Central memory CD8-positive, alpha-beta T cell (primary cell): ENCODE results near the gene DDX1.

Source experiments
- ATAC-seq: fragments of 150-1000 bp; cut with Tn5 transposase; replicated peaks from 2 replicates; pipeline ENCODE4 v1.10.0; 2022; ENCODE audit warnings: mild to moderate bottlenecking, moderate FRiP score, moderate number of reproducible peaks; ENCODE audit not compliant: poor library complexity, severe bottlenecking; ENCODE audit errors: extremely low read depth
- DNase-seq, 2 donors: peaks; one replicate each; pipeline ENCODE4 v3.0.0; 2021; ENCODE audit warnings: low spot score in 2 of 2
- H3K27ac Mint-ChIP-seq: one replicate; pipeline ENCODE4 v1.8.0; 2022; ENCODE audit warnings: low read depth, mild to moderate bottlenecking, moderate library complexity, mixed read lengths
- H3K27me3 Mint-ChIP-seq: one replicate; pipeline ENCODE4 v1.8.0; 2022; ENCODE audit warnings: mixed read lengths
- H3K36me3 Mint-ChIP-seq: one replicate; pipeline ENCODE4 v1.8.0; 2022; ENCODE audit warnings: mild to moderate bottlenecking, moderate library complexity, mixed read lengths; ENCODE audit not compliant: insufficient read depth
- H3K4me1 Mint-ChIP-seq: one replicate; pipeline ENCODE4 v1.8.0; 2022; ENCODE audit warnings: mixed read lengths
- H3K4me3 Mint-ChIP-seq: one replicate; pipeline ENCODE4 v1.8.0; 2022; ENCODE audit warnings: mild to moderate bottlenecking, moderate library complexity, mixed read lengths
- H3K9me3 Mint-ChIP-seq: one replicate; pipeline ENCODE4 v1.8.0; 2022; ENCODE audit warnings: mixed read lengths

Gene DDX1

DNA sequence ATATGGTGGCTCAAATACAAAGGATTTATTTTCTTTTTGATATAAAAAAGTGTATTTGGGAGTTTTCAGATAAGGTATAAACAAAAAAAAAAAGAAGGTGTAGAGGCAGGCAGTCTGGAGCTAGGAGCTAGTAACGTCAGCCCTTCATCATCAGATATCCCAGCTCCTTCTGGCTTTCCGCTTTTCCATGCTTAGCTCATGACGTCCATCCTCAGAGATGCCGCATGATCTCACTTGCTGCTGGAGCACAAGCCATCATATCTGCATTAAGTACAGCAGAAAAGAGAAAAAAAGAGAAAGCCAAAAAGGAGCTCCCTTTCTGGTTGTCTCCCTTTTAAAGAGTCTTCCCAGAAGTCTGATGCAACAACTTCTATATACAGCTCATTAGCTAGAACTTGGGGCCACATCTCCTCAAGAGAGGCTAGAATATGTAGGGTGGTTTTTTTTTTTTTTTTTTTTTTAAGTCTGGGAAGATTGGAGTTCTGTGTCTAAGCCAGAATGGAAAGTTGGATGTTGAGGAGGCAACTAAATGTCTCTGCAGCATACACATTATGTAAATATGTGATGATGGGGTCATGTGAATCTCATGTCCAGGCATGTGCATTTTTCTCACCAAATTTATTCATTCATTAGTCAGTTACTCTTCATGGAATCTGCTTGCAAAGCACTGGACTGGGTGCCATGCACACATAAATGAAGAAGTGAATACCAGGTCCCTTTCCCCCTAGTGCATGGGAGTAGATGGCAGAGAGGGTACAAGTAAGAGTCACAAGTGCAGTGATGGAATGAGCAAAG, 52.3 kb downstream of the DDX1 start:
- Mint-ChIP-seq H3K4me3 (no peak overlapping the region), H3K27ac (no peak overlapping the region), H3K9me3 (peaks cover 6% of the 10 kb centered on the region), H3K4me1 (no peaks in the 10 kb centered on the region), H3K27me3 (no peaks in the 10 kb centered on the region), H3K36me3 (peaks cover 2% of the 10 kb centered on the region)
- no peak for ATAC-seq
- DNase-seq: no peak

DNA sequence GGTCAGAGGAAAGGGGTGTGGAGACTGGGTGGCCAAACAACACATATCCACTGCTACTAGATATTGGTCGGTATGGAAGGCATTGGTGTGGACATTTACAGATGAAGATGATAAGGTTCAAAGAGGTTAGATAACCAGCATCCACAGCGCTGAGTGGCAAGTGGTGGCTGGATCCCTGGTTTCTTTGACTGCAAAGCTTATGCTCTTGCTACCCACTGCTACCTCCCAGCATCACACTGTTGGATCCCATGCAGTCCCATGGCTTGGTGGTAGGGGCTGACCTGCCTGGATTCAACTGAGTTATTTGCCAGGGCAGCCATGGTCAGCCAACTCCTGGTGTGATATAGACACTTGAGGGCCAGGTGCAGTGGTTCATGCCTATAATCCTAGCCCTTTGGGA, 53.6 kb downstream of the DDX1 start:
- Mint-ChIP-seq H3K4me1 (no peaks in the 10 kb centered on the region), H3K27me3 (no peaks in the 10 kb centered on the region), H3K9me3 (peaks cover 6% of the 10 kb centered on the region), H3K4me3 (no peak overlapping the region), H3K27ac (no peak overlapping the region), H3K36me3 (peaks cover 2% of the 10 kb centered on the region)
- DNase-seq: no peak
- no peak for ATAC-seq

DNA sequence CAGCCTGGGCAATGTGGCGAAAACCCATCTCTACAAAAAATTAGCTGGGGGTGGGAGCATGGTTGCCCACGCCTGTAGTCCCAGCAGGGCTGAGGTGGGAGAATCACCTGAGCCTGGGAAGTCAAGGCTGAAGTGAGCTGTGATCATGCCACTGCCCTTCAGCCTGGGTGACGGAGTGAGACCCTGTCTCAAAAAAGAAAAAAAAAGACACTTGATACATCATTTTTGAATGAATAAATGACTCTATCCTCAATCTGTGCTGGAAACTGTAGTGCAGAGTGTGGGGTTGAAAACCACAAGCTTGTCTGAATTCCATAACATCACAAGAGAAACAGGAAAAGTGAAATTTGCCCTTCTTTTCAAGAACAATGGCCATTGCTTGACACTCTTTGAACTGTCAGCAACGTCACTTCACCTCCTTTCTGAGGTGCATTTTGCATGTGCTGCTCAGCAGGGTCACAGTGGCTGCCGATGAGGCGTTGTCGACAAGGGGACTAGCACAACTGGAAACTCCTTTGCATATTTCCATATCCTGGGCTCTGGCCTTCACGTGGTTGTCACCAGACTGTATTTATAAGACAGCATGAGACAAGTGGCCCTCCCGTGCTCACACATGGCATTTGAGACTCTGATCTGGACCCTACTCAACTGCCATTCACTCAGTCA, 54.2 kb downstream of the DDX1 start:
- Mint-ChIP-seq H3K27me3 (peaks cover 5% of the 10 kb centered on the region), H3K9me3 (peaks cover 6% of the 10 kb centered on the region), H3K36me3 (peaks cover 2% of the 10 kb centered on the region), H3K27ac (no peak overlapping the region), H3K4me1 (no peaks in the 10 kb centered on the region), H3K4me3 (no peak overlapping the region)
- ATAC-seq: no peak
- no peak for DNase-seq

GRCh38 chr2:15646661-15647060, 55.0 kb downstream of the DDX1 start:
- H3K27ac Mint-ChIP-seq: no peak overlapping the region
- no peaks in the 10 kb centered on the region for H3K4me1 Mint-ChIP-seq
- ATAC-seq (no peak), DNase-seq (no peak)
- H3K36me3 Mint-ChIP-seq: no peaks in the 10 kb centered on the region
- H3K27me3 Mint-ChIP-seq: peaks cover 11% of the 10 kb centered on the region
- peaks cover under 1% of the 10 kb centered on the region for H3K9me3 Mint-ChIP-seq
- H3K4me3 Mint-ChIP-seq: no peak overlapping the region

DNA sequence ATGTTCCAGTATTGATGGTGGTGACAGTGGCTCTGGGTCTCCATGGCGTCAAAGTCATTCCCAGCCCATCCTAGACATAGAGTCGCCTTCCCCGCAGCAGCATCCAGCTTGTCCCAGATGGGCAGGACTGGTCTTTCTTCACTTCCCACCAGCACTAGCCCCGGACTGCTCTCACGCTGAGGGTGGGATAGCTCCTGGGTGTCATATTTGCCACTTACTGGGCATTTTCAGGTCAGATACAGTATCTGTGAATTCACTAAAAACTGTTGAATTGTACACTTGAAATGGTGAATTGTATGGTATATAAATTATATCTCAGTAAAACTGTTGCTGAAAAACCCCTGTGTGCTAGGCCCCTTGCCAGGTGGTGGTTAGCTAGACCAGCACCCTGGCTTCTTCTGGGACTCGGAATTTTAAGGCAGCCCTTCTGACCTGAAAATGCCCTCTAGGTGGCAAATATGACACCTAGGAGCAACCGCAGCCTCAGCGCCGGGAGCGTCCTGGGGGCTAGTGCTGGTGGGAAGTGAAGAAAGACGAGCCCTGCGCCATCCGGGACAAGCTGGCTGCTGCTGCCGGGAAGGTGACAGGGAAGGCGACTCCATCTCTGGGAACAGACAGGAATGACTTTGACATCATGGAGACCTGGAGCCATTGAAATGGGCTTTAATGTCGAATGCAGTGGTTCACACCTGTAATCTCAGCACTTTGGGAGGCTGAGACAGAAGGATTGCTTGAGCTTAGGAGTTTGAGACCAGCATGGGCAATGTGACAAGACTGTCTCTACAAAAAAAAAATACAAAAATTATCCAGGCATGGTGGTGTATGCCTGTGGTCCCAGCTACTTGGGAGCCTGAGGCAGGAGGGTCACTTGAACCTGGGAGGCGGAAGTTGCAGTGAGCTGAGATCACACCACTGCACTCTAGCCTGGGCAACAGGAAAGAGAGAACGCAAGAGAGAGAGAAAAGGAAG, 56.2 kb downstream of the DDX1 start:
- ATAC-seq (no peak), DNase-seq (no peak)
- no peaks in the 10 kb centered on the region for H3K36me3 Mint-ChIP-seq
- no peaks in the 10 kb centered on the region for H3K9me3 Mint-ChIP-seq
- H3K4me3 Mint-ChIP-seq: no peak overlapping the region
- H3K27me3 Mint-ChIP-seq: peaks cover 13% of the 10 kb centered on the region
- no peak overlapping the region for H3K27ac Mint-ChIP-seq
- H3K4me1 Mint-ChIP-seq: no peaks in the 10 kb centered on the region

GRCh38 chr2:15648593-15649525, 57.2 kb downstream of the DDX1 start:
- H3K9me3 Mint-ChIP-seq: no peaks in the 10 kb centered on the region
- no peak overlapping the region for H3K27ac Mint-ChIP-seq
- ATAC-seq: no peak

DNA sequence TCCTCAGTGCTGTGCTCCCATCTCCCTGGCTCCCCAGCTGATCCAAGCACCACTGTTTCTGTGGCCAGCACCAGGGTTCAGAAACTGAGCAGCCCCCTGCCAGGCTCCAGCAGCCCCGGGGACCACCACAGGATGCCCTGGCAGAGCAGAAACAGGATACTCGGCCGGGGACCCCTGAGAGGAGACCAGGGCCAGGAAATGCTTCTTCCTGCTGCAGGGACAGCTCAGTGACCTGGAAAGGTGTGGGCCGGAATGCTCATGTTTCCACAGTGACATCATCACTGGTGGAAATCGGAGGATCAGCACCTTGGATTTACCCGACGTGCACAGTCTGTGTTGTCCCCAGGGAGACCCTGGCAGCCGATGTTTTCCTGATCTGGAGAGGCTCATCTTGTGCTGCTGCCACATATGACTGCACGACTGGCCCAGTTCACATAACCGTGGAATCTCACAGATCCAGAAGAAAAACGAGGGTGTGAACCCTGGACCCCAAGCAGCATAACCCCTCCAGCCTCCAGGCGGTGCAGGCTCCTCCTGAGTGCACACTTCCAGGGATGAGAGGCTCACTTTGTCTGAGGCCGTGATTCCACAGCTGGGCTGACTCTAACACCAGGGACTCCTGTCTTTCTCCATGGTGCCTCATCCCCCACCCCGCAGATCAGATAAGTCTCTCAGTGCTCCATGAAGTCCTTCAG, 58.0 kb downstream of the DDX1 start:
- no peak for ATAC-seq

More at GRCh38 chr2:15648593-15649525, 57.2 kb downstream of the DDX1 start:
- H3K36me3 Mint-ChIP-seq: no peaks in the 10 kb centered on the region
- H3K4me1 Mint-ChIP-seq: no peaks in the 10 kb centered on the region
- no peak overlapping the region for H3K4me3 Mint-ChIP-seq
- no peak for DNase-seq
- peaks cover 20% of the 10 kb centered on the region for H3K27me3 Mint-ChIP-seq

GRCh38 chr2:15650616-15651366, 59.1 kb downstream of the DDX1 start:
- DNase-seq: no peak
- Mint-ChIP-seq H3K27ac (no peak overlapping the region), H3K36me3 (no peaks in the 10 kb centered on the region), H3K4me1 (no peaks in the 10 kb centered on the region), H3K27me3 (peaks cover 35% of the 10 kb centered on the region), H3K9me3 (no peaks in the 10 kb centered on the region), H3K4me3 (no peak overlapping the region)
- ATAC-seq: no peak

More for the DNA sequence above, 58.0 kb downstream of the DDX1 start:
- Mint-ChIP-seq H3K4me1 (no peaks in the 10 kb centered on the region), H3K36me3 (no peaks in the 10 kb centered on the region), H3K9me3 (no peaks in the 10 kb centered on the region), H3K4me3 (no peak overlapping the region), H3K27ac (no peak overlapping the region), H3K27me3 (peaks cover 24% of the 10 kb centered on the region)
- DNase-seq: no peak

- H3K36me3 Mint-ChIP-seq: no peaks in the 10 kb centered on the region
- ATAC-seq (no peak), DNase-seq (no peak)
- no peak overlapping the region for H3K27ac Mint-ChIP-seq
- no peaks in the 10 kb centered on the region for H3K9me3 Mint-ChIP-seq
- no peaks in the 10 kb centered on the region for H3K4me1 Mint-ChIP-seq
- peaks cover 40% of the 10 kb centered on the region for H3K27me3 Mint-ChIP-seq
- H3K4me3 Mint-ChIP-seq: no peak overlapping the region
Measured at GRCh38 chr2:15651367-15651727, 59.7 kb downstream of the DDX1 start.

GRCh38 chr2:15652252-15652651, 60.6 kb downstream of the DDX1 start:
- ATAC-seq: no peak
- no peak overlapping the region for H3K27ac Mint-ChIP-seq
- peaks cover 43% of the 10 kb centered on the region for H3K27me3 Mint-ChIP-seq
- no peaks in the 10 kb centered on the region for H3K4me1 Mint-ChIP-seq
- DNase-seq: no peak
- H3K9me3 Mint-ChIP-seq: no peaks in the 10 kb centered on the region
- no peak overlapping the region for H3K4me3 Mint-ChIP-seq
- H3K36me3 Mint-ChIP-seq: no peaks in the 10 kb centered on the region

GRCh38 chr2:15652801-15653200, 61.1 kb downstream of the DDX1 start:
- H3K9me3 Mint-ChIP-seq: no peaks in the 10 kb centered on the region
- H3K4me1 Mint-ChIP-seq: no peaks in the 10 kb centered on the region
- no peak overlapping the region for H3K4me3 Mint-ChIP-seq
- no peaks in the 10 kb centered on the region for H3K36me3 Mint-ChIP-seq
- no peak overlapping the region for H3K27ac Mint-ChIP-seq
- no peak for ATAC-seq
- peaks cover 43% of the 10 kb centered on the region for H3K27me3 Mint-ChIP-seq
- DNase-seq: no peak
